AG09319 (cell line): ENCODE results near the gene AK5.
A peak's percentile ranks its signal among the peaks of the same experiment; 100 is the strongest.

Experiments
- DNase-seq: peaks from one replicate; pipeline ENCODE4 v3.0.0-alpha.2; 2010; ENCODE audit warnings: low read depth; ENCODE audit errors: extremely low read depth
- CTCF ChIP-seq: IDR thresholded peaks from 2 replicates; pipeline ENCODE4 v1.5.1; 2011; ENCODE audit warnings: low read depth, mild to moderate bottlenecking, inconsistent platforms, low read length, moderate library complexity

The AK5 gene

GRCh38 chr1:77585610-77586314, 303.9 kb downstream of the AK5 start:
- no peak for DNase-seq
- TF ChIP-seq CTCF: no peak

- no peak for TF ChIP-seq CTCF
- DNase-seq: no peak
Measured at GRCh38 chr1:77589231-77589630, 307.4 kb downstream of the AK5 start.

- TF ChIP-seq CTCF: no peak
- no peak for DNase-seq
Measured at GRCh38 chr1:77590651-77591050, 308.8 kb downstream of the AK5 start.

- no peak for DNase-seq
- TF ChIP-seq CTCF: no peak
Measured at GRCh38 chr1:77592906-77593305, 311.1 kb downstream of the AK5 start.

GRCh38 chr1:77594366-77595112, 312.7 kb downstream of the AK5 start:
- no peak for DNase-seq
- TF ChIP-seq CTCF: no peak

GRCh38 chr1:77597310-77597709, 315.5 kb downstream of the AK5 start:
- DNase-seq: no peak
- TF ChIP-seq CTCF: no peak

- peak; percentile 10 for DNase-seq
- TF ChIP-seq CTCF: no peak
Measured at GRCh38 chr1:77605246-77606026, 323.6 kb downstream of the AK5 start.
